K562 (cell line): Measurements from ENCODE around the gene TRIP10.

Source experiments
- CAMTA2 ChIP-seq: fragments of 250-450 bp; sonication (Bioruptor Pico); conservative IDR thresholded peaks from 2 replicates; pipeline ENCODE4 v1.5.1; 2022
- CEBPB ChIP-seq: fragments of 450-650 bp; IDR thresholded peaks from 2 replicates; pipeline ENCODE4 v1.6.1; 2016; ENCODE audit warnings: missing genetic modification characterization, missing compliant biosample characterization
- CHD2 ChIP-seq: IDR thresholded peaks from 2 replicates; pipeline ENCODE4 v1.6.1; 2011; ENCODE audit warnings: low read depth, low read length
- FOSL1 ChIP-seq: fragments of 200-800 bp; sonication (Bioruptor generic); conservative IDR thresholded peaks from 2 replicates; pipeline ENCODE4 v1.6.1; 2016; ENCODE audit warnings: missing genetic modification characterization, missing compliant biosample characterization
- RBBP5 ChIP-seq: fragments of 200-600 bp; sonication (generic); IDR thresholded peaks from 2 replicates; pipeline ENCODE4 v1.6.1; 2012; ENCODE audit warnings: borderline replicate concordance, mild to moderate bottlenecking, low read length, control low read depth, inconsistent platforms; ENCODE audit not compliant: insufficient read depth, poor library complexity, severe bottlenecking
- SREBF2 ChIP-seq: sonication (generic); formaldehyde crosslinking; IDR thresholded peaks from 2 replicates; pipeline ENCODE4 v1.4.0; 2020; ENCODE audit warnings: mild to moderate bottlenecking, missing genetic modification reagents
- ZKSCAN3 ChIP-seq: fragments of 250-450 bp; sonication (Bioruptor Pico); IDR thresholded peaks from 2 replicates; pipeline ENCODE4 v1.4.0; 2020
- TF ChIP-seq, protein P1 (sequence below), 3 experiments: IDR thresholded peaks in 2 of 3; conservative IDR thresholded peaks in 1 of 3; 2 replicates each; pipeline ENCODE4 v1.5.1; 2011 to 2012; ENCODE audit warnings: low read length in 3 of 3, mild to moderate bottlenecking in 3 of 3, control low read depth in 2 of 3, improper control_type of control experiment in 1 of 3, inconsistent platforms in 1 of 3, low read depth in 1 of 3, mixed read lengths in 1 of 3, moderate library complexity in 1 of 3; ENCODE audit not compliant: insufficient read depth in 2 of 3
- TF ChIP-seq, protein P2 (sequence below): fragments of 450-650 bp; formaldehyde crosslinking; IDR thresholded peaks from 2 replicates; pipeline ENCODE4 v1.4.0; 2022; ENCODE audit warnings: mild to moderate bottlenecking, moderate library complexity
- TF ChIP-seq, protein P3 (sequence below): fragments of 450-650 bp; IDR thresholded peaks from 2 replicates; pipeline ENCODE4 v1.6.1; 2017; ENCODE audit warnings: mild to moderate bottlenecking, moderate library complexity
- TF ChIP-seq, protein P4 (sequence below): sonication (generic); formaldehyde crosslinking; IDR thresholded peaks from 2 replicates; pipeline ENCODE4 v1.8.0; 2022; ENCODE audit warnings: mild to moderate bottlenecking, missing genetic modification reagents
- TF ChIP-seq, protein P5 (sequence below): sonication (generic); formaldehyde crosslinking; IDR thresholded peaks from 2 replicates; pipeline ENCODE4 v1.8.1; 2022; ENCODE audit warnings: missing genetic modification reagents

DNA sequence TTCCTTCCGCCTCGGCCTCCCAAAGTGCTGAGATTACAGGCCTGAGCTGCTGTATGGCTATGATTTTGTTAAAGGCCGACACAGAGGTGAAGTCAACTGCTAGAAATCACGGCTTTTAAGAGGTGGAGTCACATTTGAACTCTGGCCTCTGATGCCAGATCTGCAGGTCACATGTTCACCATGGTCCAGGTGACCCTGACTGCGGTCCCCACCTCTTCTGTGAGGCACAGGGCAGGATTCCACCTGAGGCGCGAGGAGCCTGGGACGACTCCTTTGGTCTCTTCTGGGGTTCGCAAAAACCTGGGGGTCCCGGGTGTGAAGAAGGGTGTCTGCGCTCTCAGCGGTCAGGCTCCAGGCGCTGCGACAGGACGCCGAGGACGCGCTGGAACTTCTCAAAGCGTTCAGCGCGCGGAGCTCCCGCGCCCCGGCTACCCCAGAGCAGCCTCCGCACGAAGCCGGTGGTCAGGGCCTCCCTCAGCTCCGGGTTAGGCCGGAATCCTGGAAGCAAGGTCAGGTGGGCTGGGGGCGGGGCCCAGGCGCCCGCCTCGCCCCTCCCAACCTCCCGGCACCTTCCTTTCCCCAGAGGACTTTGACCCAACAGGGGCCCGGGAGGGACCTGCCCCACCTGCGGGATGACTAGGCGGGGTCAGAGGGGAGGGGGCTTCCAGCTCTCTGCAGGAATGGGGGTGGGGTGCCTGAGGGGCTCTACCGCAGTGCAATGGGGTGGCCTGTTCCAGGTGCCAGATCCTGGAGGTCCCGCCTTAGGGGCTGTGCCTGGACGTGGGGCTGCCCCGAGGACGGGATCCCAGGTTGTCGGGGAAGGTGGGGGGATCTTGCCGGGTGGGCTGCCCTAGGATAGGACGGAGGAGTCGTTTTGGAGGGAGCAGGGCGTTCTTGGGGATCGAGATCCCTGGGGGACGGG, 13.0 kb downstream of the TRIP10 start:
- TF ChIP-seq, protein P1, sequence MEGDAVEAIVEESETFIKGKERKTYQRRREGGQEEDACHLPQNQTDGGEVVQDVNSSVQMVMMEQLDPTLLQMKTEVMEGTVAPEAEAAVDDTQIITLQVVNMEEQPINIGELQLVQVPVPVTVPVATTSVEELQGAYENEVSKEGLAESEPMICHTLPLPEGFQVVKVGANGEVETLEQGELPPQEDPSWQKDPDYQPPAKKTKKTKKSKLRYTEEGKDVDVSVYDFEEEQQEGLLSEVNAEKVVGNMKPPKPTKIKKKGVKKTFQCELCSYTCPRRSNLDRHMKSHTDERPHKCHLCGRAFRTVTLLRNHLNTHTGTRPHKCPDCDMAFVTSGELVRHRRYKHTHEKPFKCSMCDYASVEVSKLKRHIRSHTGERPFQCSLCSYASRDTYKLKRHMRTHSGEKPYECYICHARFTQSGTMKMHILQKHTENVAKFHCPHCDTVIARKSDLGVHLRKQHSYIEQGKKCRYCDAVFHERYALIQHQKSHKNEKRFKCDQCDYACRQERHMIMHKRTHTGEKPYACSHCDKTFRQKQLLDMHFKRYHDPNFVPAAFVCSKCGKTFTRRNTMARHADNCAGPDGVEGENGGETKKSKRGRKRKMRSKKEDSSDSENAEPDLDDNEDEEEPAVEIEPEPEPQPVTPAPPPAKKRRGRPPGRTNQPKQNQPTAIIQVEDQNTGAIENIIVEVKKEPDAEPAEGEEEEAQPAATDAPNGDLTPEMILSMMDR (IDR thresholded peaks at IDR 0.05 in 2 of 3, conservative IDR thresholded peaks at IDR 0.05 in 1 of 3; ENCODE audit: insufficient read depth in 2 of 3, low read depth in 1 of 3, low read length in 3 of 3) = no peak
- no peak for TF ChIP-seq CEBPB (tag)
- no peak for TF ChIP-seq FOSL1
- TF ChIP-seq, protein P2, sequence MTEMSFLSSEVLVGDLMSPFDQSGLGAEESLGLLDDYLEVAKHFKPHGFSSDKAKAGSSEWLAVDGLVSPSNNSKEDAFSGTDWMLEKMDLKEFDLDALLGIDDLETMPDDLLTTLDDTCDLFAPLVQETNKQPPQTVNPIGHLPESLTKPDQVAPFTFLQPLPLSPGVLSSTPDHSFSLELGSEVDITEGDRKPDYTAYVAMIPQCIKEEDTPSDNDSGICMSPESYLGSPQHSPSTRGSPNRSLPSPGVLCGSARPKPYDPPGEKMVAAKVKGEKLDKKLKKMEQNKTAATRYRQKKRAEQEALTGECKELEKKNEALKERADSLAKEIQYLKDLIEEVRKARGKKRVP (CRISPR knock-in tag) = no peak
- TF ChIP-seq CAMTA2 (CRISPR knock-in tag) = no peak
- TF ChIP-seq, protein P3, sequence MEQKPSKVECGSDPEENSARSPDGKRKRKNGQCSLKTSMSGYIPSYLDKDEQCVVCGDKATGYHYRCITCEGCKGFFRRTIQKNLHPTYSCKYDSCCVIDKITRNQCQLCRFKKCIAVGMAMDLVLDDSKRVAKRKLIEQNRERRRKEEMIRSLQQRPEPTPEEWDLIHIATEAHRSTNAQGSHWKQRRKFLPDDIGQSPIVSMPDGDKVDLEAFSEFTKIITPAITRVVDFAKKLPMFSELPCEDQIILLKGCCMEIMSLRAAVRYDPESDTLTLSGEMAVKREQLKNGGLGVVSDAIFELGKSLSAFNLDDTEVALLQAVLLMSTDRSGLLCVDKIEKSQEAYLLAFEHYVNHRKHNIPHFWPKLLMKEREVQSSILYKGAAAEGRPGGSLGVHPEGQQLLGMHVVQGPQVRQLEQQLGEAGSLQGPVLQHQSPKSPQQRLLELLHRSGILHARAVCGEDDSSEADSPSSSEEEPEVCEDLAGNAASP = no peak
- TF ChIP-seq ZKSCAN3 (CRISPR knock-in tag) = no peak
- TF ChIP-seq, protein P4, sequence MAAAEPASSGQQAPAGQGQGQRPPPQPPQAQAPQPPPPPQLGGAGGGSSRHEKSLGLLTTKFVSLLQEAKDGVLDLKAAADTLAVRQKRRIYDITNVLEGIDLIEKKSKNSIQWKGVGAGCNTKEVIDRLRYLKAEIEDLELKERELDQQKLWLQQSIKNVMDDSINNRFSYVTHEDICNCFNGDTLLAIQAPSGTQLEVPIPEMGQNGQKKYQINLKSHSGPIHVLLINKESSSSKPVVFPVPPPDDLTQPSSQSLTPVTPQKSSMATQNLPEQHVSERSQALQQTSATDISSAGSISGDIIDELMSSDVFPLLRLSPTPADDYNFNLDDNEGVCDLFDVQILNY (CRISPR knock-in tag) = no peak
- TF ChIP-seq CHD2 = no peak
- TF ChIP-seq SREBF2 (CRISPR knock-in tag) = no peak
- TF ChIP-seq, protein P5, sequence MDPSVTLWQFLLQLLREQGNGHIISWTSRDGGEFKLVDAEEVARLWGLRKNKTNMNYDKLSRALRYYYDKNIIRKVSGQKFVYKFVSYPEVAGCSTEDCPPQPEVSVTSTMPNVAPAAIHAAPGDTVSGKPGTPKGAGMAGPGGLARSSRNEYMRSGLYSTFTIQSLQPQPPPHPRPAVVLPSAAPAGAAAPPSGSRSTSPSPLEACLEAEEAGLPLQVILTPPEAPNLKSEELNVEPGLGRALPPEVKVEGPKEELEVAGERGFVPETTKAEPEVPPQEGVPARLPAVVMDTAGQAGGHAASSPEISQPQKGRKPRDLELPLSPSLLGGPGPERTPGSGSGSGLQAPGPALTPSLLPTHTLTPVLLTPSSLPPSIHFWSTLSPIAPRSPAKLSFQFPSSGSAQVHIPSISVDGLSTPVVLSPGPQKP = no peak
- TF ChIP-seq RBBP5 = no peak
